IMR-90 (cell line): ENCODE data around the gene CTIF. TPM values are rescaled to one million over a fixed set of nuclear protein-coding genes. Genes with fewer than 3 reads are reported as not detected.

ENCODE experiments used
- ATAC-seq: fragments of 200-7000 bp; cut with Tn5 transposase; 2 replicates; pipeline ENCODE4 v1.9.1; 2020; ENCODE audit warnings: low read depth, mild to moderate bottlenecking, moderate library complexity
- BruUV-seq: library from RNA; stranded (reverse); fragments of 400-500 nt; replicated peaks from 2 replicates; lab custom pipeline; 2021; lab: Mats Ljungman, UMichigan
- CTCF ChIA-PET: fragments of 300-600 bp; formaldehyde crosslinking; extraction: SDS; loops from one replicate; lab custom pipeline; 2021; ENCODE audit warnings: antibody characterized with exemption; lab: Yijun Ruan, JAX
- POLR2A ChIA-PET: fragments of 300-600 bp; sonication (Branson Sonifier 250); formaldehyde crosslinking; loops from one replicate; lab custom pipeline; 2022; ENCODE audit warnings: antibody characterized with exemption; ENCODE audit not compliant: unreplicated experiment; lab: Charles Lee
- DNase-seq: peaks from one replicate; pipeline ENCODE4 v3.0.0; 2013
- H2AFZ ChIP-seq: replicated peaks from 2 replicates; pipeline ENCODE3; 2013; ENCODE audit warnings: low read length, mild to moderate bottlenecking; ENCODE audit not compliant: poor library complexity
- H2AK5ac ChIP-seq: 2 replicates; pipeline ENCODE4 v1.6.1; 2013; ENCODE audit warnings: low read depth, low read length, inconsistent platforms
- H2AK9ac ChIP-seq: replicated peaks from 2 replicates; pipeline ENCODE3; 2013; ENCODE audit warnings: mild to moderate bottlenecking, low read depth, low read length, moderate library complexity; ENCODE audit not compliant: poor library complexity
- H2BK120ac ChIP-seq: 2 replicates; pipeline ENCODE4 v1.6.1; 2013; ENCODE audit warnings: low read depth, low read length, inconsistent platforms
- H2BK15ac ChIP-seq: 3 replicates; pipeline ENCODE4 v1.6.1; 2013; ENCODE audit warnings: low read depth, low read length, inconsistent platforms
- H2BK20ac ChIP-seq: 2 replicates; pipeline ENCODE4 v1.6.1; 2013; ENCODE audit warnings: low read depth, mild to moderate bottlenecking, inconsistent platforms, low read length, moderate library complexity
- H2BK5ac ChIP-seq: 2 replicates; pipeline ENCODE4 v1.6.1; 2013; ENCODE audit warnings: mild to moderate bottlenecking, low read depth, low read length, inconsistent platforms; ENCODE audit not compliant: poor library complexity, severe bottlenecking
- H3K14ac ChIP-seq: replicated peaks from 2 replicates; pipeline ENCODE4 v1.6.1; 2013; ENCODE audit warnings: low read depth, low read length, inconsistent platforms
- H3K18ac ChIP-seq: 2 replicates; pipeline ENCODE4 v1.6.1; 2013; ENCODE audit warnings: low read depth, low read length, control low read depth
- H3K23ac ChIP-seq: 2 replicates; pipeline ENCODE4 v1.6.1; 2013; ENCODE audit warnings: low read depth, low read length, inconsistent platforms
- H3K27ac ChIP-seq: 2 replicates; pipeline ENCODE4 v1.5.1; 2013; ENCODE audit warnings: mild to moderate bottlenecking, control low read depth, low read length; ENCODE audit not compliant: insufficient read depth
- H3K27me3 ChIP-seq: 2 replicates; pipeline ENCODE4 v1.6.1; 2013; ENCODE audit warnings: low read length; ENCODE audit not compliant: control insufficient read depth, insufficient read depth
- H3K36me3 ChIP-seq: 2 replicates; pipeline ENCODE4 v1.6.1; 2013; ENCODE audit warnings: low read length, mixed read lengths; ENCODE audit not compliant: control insufficient read depth, insufficient read depth
- H3K4ac ChIP-seq: 2 replicates; pipeline ENCODE4 v1.6.1; 2013; ENCODE audit warnings: low read depth, low read length, inconsistent platforms
- H3K4me1 ChIP-seq: 2 replicates; pipeline ENCODE4 v1.6.1; 2013; ENCODE audit warnings: low read length, mixed read lengths; ENCODE audit not compliant: control insufficient read depth, insufficient read depth
- H3K4me2 ChIP-seq: 2 replicates; pipeline ENCODE4 v1.6.1; 2013; ENCODE audit warnings: low read depth, mild to moderate bottlenecking, control low read depth, low read length, moderate library complexity
- H3K4me3 ChIP-seq: 2 replicates; pipeline ENCODE4 v1.5.1; 2013; ENCODE audit warnings: low read depth, mild to moderate bottlenecking, control low read depth, low read length, moderate library complexity; ENCODE audit not compliant: insufficient read depth
- H3K56ac ChIP-seq: 2 replicates; pipeline ENCODE4 v1.6.1; 2013; ENCODE audit warnings: low read length, inconsistent platforms; ENCODE audit not compliant: insufficient read depth; ENCODE audit errors: extremely low read depth
- H3K79me1 ChIP-seq, 2 experiments: 2 replicates each; pipeline ENCODE4 v1.6.1; 2013; ENCODE audit warnings: low read length in 2 of 2, inconsistent platforms in 1 of 2, low read depth in 1 of 2
- H3K9ac ChIP-seq: 2 replicates; pipeline ENCODE4 v1.6.1; 2013; ENCODE audit warnings: low read depth, low read length, control low read depth
- H3K9me1 ChIP-seq: 2 replicates; pipeline ENCODE4 v1.6.1; 2013; ENCODE audit warnings: low read length, inconsistent platforms; ENCODE audit not compliant: insufficient read depth
- H3K9me3 ChIP-seq: 2 replicates; pipeline ENCODE4 v1.6.1; 2013; ENCODE audit warnings: low read length; ENCODE audit not compliant: control insufficient read depth, insufficient read depth
- H4K20me1 ChIP-seq: 2 replicates; pipeline ENCODE4 v1.6.1; 2013; ENCODE audit warnings: low read length, inconsistent platforms; ENCODE audit not compliant: insufficient read depth
- H4K5ac ChIP-seq: 2 replicates; pipeline ENCODE4 v1.6.1; 2013; ENCODE audit warnings: mild to moderate bottlenecking, low read depth, low read length, control low read depth
- H4K8ac ChIP-seq, 2 experiments: 2 replicates each; pipeline ENCODE4 v1.6.1; 2013; ENCODE audit warnings: low read depth in 2 of 2, low read length in 2 of 2, control low read depth in 1 of 2, inconsistent platforms in 1 of 2
- H4K91ac ChIP-seq: 2 replicates; pipeline ENCODE4 v1.6.1; 2013; ENCODE audit warnings: low read depth, low read length, inconsistent platforms; ENCODE audit not compliant: insufficient read depth
- BHLHE40 ChIP-seq: fragments of 150-350 bp; IDR thresholded peaks from 2 replicates; pipeline ENCODE4 v1.6.1; 2016; ENCODE audit warnings: mild to moderate bottlenecking, low read depth, low read length
- CHD1 ChIP-seq: IDR thresholded peaks from 2 replicates; pipeline ENCODE4 v1.6.1; 2012; ENCODE audit warnings: low read depth, low read length, improper control_type of control experiment
- CTCF ChIP-seq: conservative IDR thresholded peaks from 2 replicates; pipeline ENCODE4 v1.5.1; 2012; ENCODE audit warnings: mild to moderate bottlenecking, low read depth, low read length, improper control_type of control experiment
- MAFK ChIP-seq: IDR thresholded peaks from 2 replicates; pipeline ENCODE4 v1.6.1; 2012; ENCODE audit warnings: low read depth, low read length, improper control_type of control experiment
- MAZ ChIP-seq: IDR thresholded peaks from 2 replicates; pipeline ENCODE4 v1.6.1; 2012; ENCODE audit warnings: low read depth, mild to moderate bottlenecking, low read length, improper control_type of control experiment, moderate library complexity, borderline replicate concordance
- MXI1 ChIP-seq: IDR thresholded peaks from 2 replicates; pipeline ENCODE4 v1.6.1; 2012; ENCODE audit warnings: low read depth, mild to moderate bottlenecking, low read length, moderate library complexity, borderline replicate concordance
- NFE2L2 ChIP-seq: fragments of 150-350 bp; IDR thresholded peaks from 2 replicates; pipeline ENCODE4 v1.6.1; 2016; ENCODE audit warnings: low read depth, mild to moderate bottlenecking, low read length
- POLR2A ChIP-seq: IDR thresholded peaks from 2 replicates; pipeline ENCODE4 v1.6.1; 2012; ENCODE audit warnings: mild to moderate bottlenecking, low read depth, low read length
- RAD21 ChIP-seq: IDR thresholded peaks from 2 replicates; pipeline ENCODE4 v1.6.1; 2012; ENCODE audit warnings: low read length, improper control_type of control experiment
- RFX5 ChIP-seq: IDR thresholded peaks from 2 replicates; pipeline ENCODE4 v1.8.0; 2012; ENCODE audit warnings: low read depth, mild to moderate bottlenecking, low read length, moderate library complexity
- USF2 ChIP-seq: fragments of 150-350 bp; IDR thresholded peaks from 2 replicates; pipeline ENCODE4 v1.6.1; 2017; ENCODE audit warnings: mild to moderate bottlenecking, antibody characterized with exemption, low read length, low read depth
- WGBS, 2 experiments: methylation state at CpG; one replicate each; pipeline versions ENCODE4 v1.1.5 to v1.1.7; 2013; ENCODE audit warnings: missing lambda C conversion rate in 2 of 2; ENCODE audit not compliant: insufficient read length in 1 of 2; ENCODE audit errors: extremely low coverage in 2 of 2; 5-methylcytosine and 5-hydroxymethylcytosine counted together
- dilution Hi-C: fragments of 300-500 bp; cut with HindIII; formaldehyde crosslinking; loops from one replicate; pipeline ENCODE4 v1.14.3; 2018; ENCODE audit warnings: low sequenced_read_pairs; ENCODE audit not compliant: unreplicated experiment
- in situ Hi-C: fragments of 300-500 bp; cut with MboI; formaldehyde crosslinking; loops from 3 replicates; pipeline ENCODE4 v1.14.3; 2019; ENCODE audit warnings: low sequenced_read_pairs, inconsistent platforms, mixed read lengths
- intact Hi-C: fragments of 100-400 bp; cut with micrococcal nuclease; formaldehyde crosslinking; loops from 2 replicates; pipeline ENCODE4 v1.10.0; 2022
- polyA plus RNA-seq, 3 experiments: library from polyadenylated mRNA; depleted of rRNA; stranded (reverse); fragments of >200 nt; gene quantifications; 2 replicates each; pipeline ENCODE4 v1.2.3, GENCODE V29; 2012; ENCODE audit warnings: low replicate concordance in 1 of 3
- total RNA-seq: library from RNA; depleted of rRNA; stranded (reverse); fragments of >200 nt; gene quantifications from 2 replicates; pipeline ENCODE4 v1.2.3, GENCODE V29; 2012

The CTIF gene
- total and polyA plus RNA-seq, 2 of the 4 experiments (the other 2 are of a cell fraction) = 25.1 to 57.0 TPM

GRCh38 chr18:48567388-48567787, 28.6 kb downstream of the CTIF start:
- Histone ChIP-seq H3K27ac (no peak overlapping the region), H3K14ac (no peak overlapping the region), H4K91ac (no peak overlapping the region), H3K4me3 (no peak overlapping the region), H2AK9ac (no peak overlapping the region), H3K36me3 (no peaks in the 10 kb centered on the region), H4K8ac (no peak overlapping the region), H2BK20ac (no peak overlapping the region), H3K4me1 (peaks cover 11% of the 10 kb centered on the region), H3K56ac (no peak overlapping the region), H2AK5ac (peak overlapping the region; percentile 67), H3K9ac (no peak overlapping the region), H3K27me3 (no peaks in the 10 kb centered on the region), H3K18ac (no peak overlapping the region), H3K79me1 (peaks cover 52 to 94% of the 10 kb centered on the region in 2 experiments), H3K4me2 (no peak overlapping the region), H3K4ac (peak overlapping the region; percentile 21), H3K23ac (no peak overlapping the region), H2AFZ (no peak overlapping the region), H2BK15ac (no peak overlapping the region), H3K9me3 (no peaks in the 10 kb centered on the region), H2BK120ac (no peak overlapping the region), H4K5ac (no peak overlapping the region), H2BK5ac (no peak overlapping the region), H4K20me1 (peaks cover 93% of the 10 kb centered on the region), H3K9me1 (peaks cover 45% of the 10 kb centered on the region)
- ChIA-PET POLR2A (no interaction called here), CTCF (no interaction called here)
- dilution Hi-C loops = no loop called here
- intact Hi-C loops = no loop called here
- in situ Hi-C loops = no loop called here
- TF ChIP-seq CTCF = no peak
- no peak for TF ChIP-seq CHD1
- no peak for TF ChIP-seq MXI1
- no peak for TF ChIP-seq USF2
- no peak for TF ChIP-seq MAZ
- TF ChIP-seq NFE2L2 = no peak
- no peak for TF ChIP-seq MAFK
- TF ChIP-seq RFX5 = no peak
- no peak for TF ChIP-seq BHLHE40
- no peak for TF ChIP-seq POLR2A
- TF ChIP-seq RAD21 = no peak
- WGBS, 2 experiments = 100% methylated on average over 1 of the region's 3 CpGs; no CpG with 5 or more reads in 1 of the 2 experiments
- no TSS peak for BruUV-seq
- DNase-seq = no peak
- ATAC-seq = no peak
